Measurements from ENCODE around the gene RB1.

- TF ChIP-seq, protein P1, sequence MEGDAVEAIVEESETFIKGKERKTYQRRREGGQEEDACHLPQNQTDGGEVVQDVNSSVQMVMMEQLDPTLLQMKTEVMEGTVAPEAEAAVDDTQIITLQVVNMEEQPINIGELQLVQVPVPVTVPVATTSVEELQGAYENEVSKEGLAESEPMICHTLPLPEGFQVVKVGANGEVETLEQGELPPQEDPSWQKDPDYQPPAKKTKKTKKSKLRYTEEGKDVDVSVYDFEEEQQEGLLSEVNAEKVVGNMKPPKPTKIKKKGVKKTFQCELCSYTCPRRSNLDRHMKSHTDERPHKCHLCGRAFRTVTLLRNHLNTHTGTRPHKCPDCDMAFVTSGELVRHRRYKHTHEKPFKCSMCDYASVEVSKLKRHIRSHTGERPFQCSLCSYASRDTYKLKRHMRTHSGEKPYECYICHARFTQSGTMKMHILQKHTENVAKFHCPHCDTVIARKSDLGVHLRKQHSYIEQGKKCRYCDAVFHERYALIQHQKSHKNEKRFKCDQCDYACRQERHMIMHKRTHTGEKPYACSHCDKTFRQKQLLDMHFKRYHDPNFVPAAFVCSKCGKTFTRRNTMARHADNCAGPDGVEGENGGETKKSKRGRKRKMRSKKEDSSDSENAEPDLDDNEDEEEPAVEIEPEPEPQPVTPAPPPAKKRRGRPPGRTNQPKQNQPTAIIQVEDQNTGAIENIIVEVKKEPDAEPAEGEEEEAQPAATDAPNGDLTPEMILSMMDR (conservative IDR thresholded peaks at IDR 0.05; ENCODE audit: low read depth in 2 of 2): no peak
- TF ChIP-seq CREB1 (CRISPR knock-in tag; IDR thresholded peaks at IDR 0.05; ENCODE audit: low read depth) (no peak), EZH2 (IDR thresholded peaks at IDR 0.05; ENCODE audit: low read depth, unreplicated experiment) (no peak), NANOG (IDR thresholded peaks at IDR 0.05; ENCODE audit: borderline replicate concordance) (no peak), ZNF114 (CRISPR knock-in tag; IDR thresholded peaks at IDR 0.05) (no peak), POLR2AphosphoS5 (IDR thresholded peaks at IDR 0.05; ENCODE audit: low read depth) (no peak), EZH2phosphoT487 (IDR thresholded peaks at IDR 0.05; ENCODE audit: unreplicated experiment) (no peak), ETS1 (IDR thresholded peaks at IDR 0.05) (no peak), JUNB (IDR thresholded peaks at IDR 0.05; ENCODE audit: unreplicated experiment) (no peak)
These were observed 18.7 kb downstream of the RB1 start for GRCh38 chr13:48322294-48322693.

Data from GM23338 (cell line).